Stomach (tissue), 4 donors: ENCODE data around the gene CLEC4F.

ENCODE experiments used
- CTCF ChIP-seq, 7 experiments: fragments of 450-650 bp in 4 of 7; fragments of 200-600 bp in 3 of 7; sonication (generic) in 3 of 7; IDR thresholded peaks; one replicate each; pipeline ENCODE4 v1.5.1; 2016 to 2019; ENCODE audit warnings: antibody characterized with exemption in 7 of 7, control low read depth in 2 of 7, mild to moderate bottlenecking in 1 of 7
- POLR2A ChIP-seq, 4 donors: fragments of 450-650 bp; IDR thresholded peaks; one replicate each; pipeline ENCODE4 v1.6.1; 2016; ENCODE audit warnings: antibody characterized with exemption in 4 of 4, control low read depth in 2 of 4, mild to moderate bottlenecking in 1 of 4, moderate library complexity in 1 of 4
- POLR2AphosphoS5 ChIP-seq, 3 donors: sonication (generic); formaldehyde crosslinking; IDR thresholded peaks; one replicate each; pipeline ENCODE4 v1.6.1; 2016; ENCODE audit warnings: antibody characterized with exemption in 3 of 3

- no peak for TF ChIP-seq CTCF (IDR thresholded peaks at IDR 0.05)
- no peak for TF ChIP-seq POLR2A (IDR thresholded peaks at IDR 0.05)
- no peak for TF ChIP-seq POLR2AphosphoS5 (IDR thresholded peaks at IDR 0.05)
Measured at GRCh38 chr2:70771446-70771845, 49.0 kb downstream of the CLEC4F start.
